ENCODE data around the gene ZBP1. TPM values are rescaled to one million over a fixed set of nuclear protein-coding genes. Genes with fewer than 3 reads are reported as not detected.

Gene ZBP1
- polyA plus RNA-seq, 1 of the 3 experiments (the other 2 are of a cell fraction): not detected

DNA sequence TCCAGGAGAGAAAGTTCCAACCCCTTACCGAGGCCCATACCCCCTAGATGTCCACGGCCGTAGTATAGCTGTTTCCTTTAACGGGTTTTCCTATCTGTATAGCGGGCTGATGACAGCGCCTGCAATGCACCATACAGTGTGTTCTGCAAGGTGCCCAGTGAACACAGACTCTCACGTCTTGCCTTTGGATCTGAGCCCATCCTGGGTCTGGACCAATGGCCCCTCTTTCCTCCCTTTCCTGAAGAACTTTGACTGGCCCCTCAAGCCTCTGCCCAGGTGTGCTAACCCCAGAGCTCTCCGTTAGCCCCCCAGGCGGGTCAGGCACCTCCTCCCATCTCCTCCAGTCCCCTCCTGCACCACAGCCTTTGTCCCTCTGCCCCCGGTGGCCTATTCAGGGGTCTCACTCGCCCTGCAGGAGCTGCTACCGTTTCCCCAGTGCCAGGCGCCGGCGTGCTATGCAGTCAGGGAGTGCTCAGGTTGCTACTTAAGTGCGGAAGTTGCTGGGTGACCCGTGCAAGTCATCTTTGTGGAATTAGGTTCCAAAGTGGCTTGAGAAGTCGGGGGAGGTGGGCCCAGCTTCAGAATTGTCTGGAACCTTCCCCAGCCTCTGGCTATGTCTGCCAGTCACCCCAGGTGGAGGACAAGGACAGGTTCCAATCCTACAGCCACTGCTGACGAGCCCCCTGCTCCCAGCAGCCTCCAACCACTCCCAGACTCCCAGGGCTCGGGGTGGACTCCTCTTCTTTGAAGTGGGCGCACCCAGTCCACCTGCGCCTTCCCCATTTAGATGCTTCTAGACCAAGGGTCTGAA lies 35.0 kb upstream of the ZBP1 start:
- ChIA-PET POLR2A (interaction anchor here (0.6 kb wide), 1 partner anchor 332 kb away, joined by 3 read pairs; no protein-coding TSS in a partner anchor), CTCF (interaction anchor here (1.0 to 3.2 kb wide), 30 partner anchors 10 to 560 kb away, joined by 3 to 32 read pairs (median 6); partner anchors contain the start of gene ZBP1)
- peak; percentile 57 for DNase-seq
- TF ChIP-seq NFIC (IDR thresholded peaks at IDR 0.05; ENCODE audit: borderline replicate concordance): no peak
- peaks cover 16% of the 10 kb centered on the region for H4K20me1 ChIP-seq (ENCODE audit: insufficient read depth)
- no peak overlapping the region for H2AFZ ChIP-seq (ENCODE audit: low read depth)
- H3K27me3 ChIP-seq (ENCODE audit: insufficient read depth): no peaks in the 10 kb centered on the region
- H3K9ac ChIP-seq: no peak overlapping the region
- no peak overlapping the region for H3K4me2 ChIP-seq
- 87% methylated on average over 22 of the region's 22 CpGs for WGBS (ENCODE audit: low lambda C conversion rate)
- no peaks in the 10 kb centered on the region for H3F3A ChIP-seq (replicated peaks; ENCODE audit: insufficient read depth)
- peaks cover 7 to 67% of the 10 kb centered on the region in 2 experiments for H3K36me3 ChIP-seq (replicated peaks in 1 of 2; ENCODE audit: control insufficient read depth in 1 of 2, insufficient read depth in 2 of 2, low read length in 1 of 2)
- no peaks in the 10 kb centered on the region for H3K79me2 ChIP-seq (ENCODE audit: insufficient read depth)
- H3K27ac ChIP-seq (ENCODE audit: low read depth in 2 of 2, low read length in 1 of 2): peak overlapping the region in 1 of 2 experiments; percentile 1; a peak in 1 of 4 replicates
- H3K4me1 ChIP-seq (ENCODE audit: control insufficient read depth in 1 of 2, insufficient read depth in 2 of 2, low read depth in 1 of 2, low read length in 1 of 2): peaks cover 0 to 19% of the 10 kb centered on the region in 2 experiments; a peak in 1 of 4 replicates
- H3K9me2 ChIP-seq: no peaks in the 10 kb centered on the region
- no peak overlapping the region for H3K4me3 ChIP-seq (ENCODE audit: low read depth in 2 of 2, low read length in 1 of 2)
- no peaks in the 10 kb centered on the region for H3K9me3 ChIP-seq

DNA sequence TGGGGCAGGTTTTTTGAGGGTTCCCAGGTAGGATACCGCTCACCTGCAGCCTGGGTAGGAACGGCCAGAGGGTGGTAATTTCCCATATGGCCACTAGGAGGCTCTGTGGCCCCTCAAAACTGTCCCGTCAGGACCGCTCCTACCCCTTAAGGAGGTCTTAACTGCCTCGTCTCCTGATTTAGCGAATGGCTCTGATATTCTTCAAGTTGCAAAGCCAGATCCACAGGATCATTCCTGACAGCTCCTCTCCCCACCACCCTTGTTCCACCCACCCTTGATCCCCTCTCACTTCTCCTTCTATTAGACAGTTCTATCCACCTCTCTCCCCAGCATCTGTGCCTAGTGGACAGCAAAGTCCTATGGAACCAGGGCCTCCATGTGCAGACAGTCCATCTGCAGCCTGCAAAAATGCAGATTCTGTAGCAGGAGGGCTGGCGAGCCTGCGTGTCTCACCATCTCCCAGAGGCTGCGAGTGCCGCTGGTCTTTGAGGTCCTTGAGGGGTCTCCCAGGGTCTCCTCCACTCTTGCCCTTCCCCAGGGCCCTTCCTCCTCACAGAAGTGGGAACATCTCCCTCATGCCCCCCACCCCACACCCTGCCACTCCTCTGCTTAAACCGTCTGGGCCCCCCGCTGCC lies 34.3 kb upstream of the ZBP1 start:
- H3K9ac ChIP-seq: no peak overlapping the region
- no peaks in the 10 kb centered on the region for H3K27me3 ChIP-seq (ENCODE audit: insufficient read depth)
- DNase-seq: peak; percentile 93
- no peak overlapping the region for H2AFZ ChIP-seq (ENCODE audit: low read depth)
- no peaks in the 10 kb centered on the region for H3K9me3 ChIP-seq
- WGBS (ENCODE audit: low lambda C conversion rate): 73% methylated on average over 12 of the region's 12 CpGs
- H3K79me2 ChIP-seq (ENCODE audit: insufficient read depth): no peaks in the 10 kb centered on the region
- TF ChIP-seq RCOR1 (IDR thresholded peaks at IDR 0.05; ENCODE audit: low read length) (no peak), MAX (IDR thresholded peaks at IDR 0.05; ENCODE audit: low read depth) (no peak), RAD21 (IDR thresholded peaks at IDR 0.05; ENCODE audit: low read length) (peak; percentile 92), USF1 (IDR thresholded peaks at IDR 0.05; ENCODE audit: borderline replicate concordance, low read depth) (no peak), EZH2phosphoT487 (IDR thresholded peaks at IDR 0.05; ENCODE audit: borderline replicate concordance, low read depth) (no peak), CTCF (IDR thresholded peaks at IDR 0.05) (peak; percentile 93), SMC3 (IDR thresholded peaks at IDR 0.05; ENCODE audit: low read depth, low read length) (peak; percentile 89)
- TF ChIP-seq, protein P1, sequence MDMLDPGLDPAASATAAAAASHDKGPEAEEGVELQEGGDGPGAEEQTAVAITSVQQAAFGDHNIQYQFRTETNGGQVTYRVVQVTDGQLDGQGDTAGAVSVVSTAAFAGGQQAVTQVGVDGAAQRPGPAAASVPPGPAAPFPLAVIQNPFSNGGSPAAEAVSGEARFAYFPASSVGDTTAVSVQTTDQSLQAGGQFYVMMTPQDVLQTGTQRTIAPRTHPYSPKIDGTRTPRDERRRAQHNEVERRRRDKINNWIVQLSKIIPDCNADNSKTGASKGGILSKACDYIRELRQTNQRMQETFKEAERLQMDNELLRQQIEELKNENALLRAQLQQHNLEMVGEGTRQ (IDR thresholded peaks at IDR 0.05; ENCODE audit: borderline replicate concordance, low read depth, low read length): no peak
- H3K4me2 ChIP-seq: no peak overlapping the region
- ChIA-PET POLR2A (interaction anchor here (0.5 to 1.3 kb wide), 3 partner anchors 55 to 332 kb away, joined by 3 read pairs; partner anchors contain the start of gene PMEPA1), CTCF (interaction anchor here (0.6 to 3.2 kb wide), 51 partner anchors 9 to 561 kb away, joined by 3 to 32 read pairs (median 4); partner anchors contain the start of gene ZBP1)
- peak overlapping the region in 1 of 2 experiments; percentile 17; a peak in 2 of 4 replicates for H3K27ac ChIP-seq (ENCODE audit: low read depth in 2 of 2, low read length in 1 of 2)
- H3K9me2 ChIP-seq: no peaks in the 10 kb centered on the region
- peaks cover 9% of the 10 kb centered on the region for H4K20me1 ChIP-seq (ENCODE audit: insufficient read depth)
- peaks cover 7 to 73% of the 10 kb centered on the region in 2 experiments for H3K36me3 ChIP-seq (replicated peaks in 1 of 2; ENCODE audit: control insufficient read depth in 1 of 2, insufficient read depth in 2 of 2, low read length in 1 of 2)
- no peak overlapping the region; a peak in 1 of 4 replicates for H3K4me3 ChIP-seq (ENCODE audit: low read depth in 2 of 2, low read length in 1 of 2)
- peaks cover 0 to 16% of the 10 kb centered on the region in 2 experiments; a peak in 1 of 4 replicates for H3K4me1 ChIP-seq (ENCODE audit: control insufficient read depth in 1 of 2, insufficient read depth in 2 of 2, low read depth in 1 of 2, low read length in 1 of 2)
- H3F3A ChIP-seq (replicated peaks; ENCODE audit: insufficient read depth): no peaks in the 10 kb centered on the region
